CD4-positive, CD25-positive, alpha-beta regulatory T cell (primary cell): ENCODE results near the gene PARD6B. TPM values are rescaled to one million over a fixed set of nuclear protein-coding genes. Genes with fewer than 3 reads are reported as not detected.
"Not testable (repeated sequence)": the region's sequence is repeated elsewhere in the genome, so short reads cannot be mapped to it uniquely, and the experiment has no call there.

Experiments used
- ATAC-seq, 2 donors: fragments of 150-1000 bp; cut with Tn5 transposase; one replicate each; pipeline ENCODE4 v1.10.0; 2021; ENCODE audit warnings: low read depth in 2 of 2, moderate number of reproducible peaks in 2 of 2, moderate library complexity in 1 of 2
- DNase-seq, 3 donors: peaks; one replicate each; pipeline versions ENCODE4 v3.0.0 to v3.0.0-alpha.2; 2012 to 2022; ENCODE audit warnings: mixed read lengths in 1 of 3
- H3K27ac ChIP-seq: one replicate; pipeline ENCODE4 v1.7.0; 2013; ENCODE audit warnings: mild to moderate bottlenecking, low read length; ENCODE audit not compliant: insufficient read depth, poor library complexity, severe bottlenecking
- H3K27me3 ChIP-seq: one replicate; pipeline ENCODE4 v1.7.0; 2013; ENCODE audit warnings: low read length; ENCODE audit not compliant: control insufficient read depth, insufficient read depth
- H3K36me3 ChIP-seq: one replicate; pipeline ENCODE4 v1.7.0; 2013; ENCODE audit warnings: mild to moderate bottlenecking, low read length, moderate library complexity; ENCODE audit not compliant: control insufficient read depth, insufficient read depth
- H3K4me1 ChIP-seq: 2 replicates; pipeline ENCODE4 v1.7.0; 2013; ENCODE audit warnings: mild to moderate bottlenecking, low read length; ENCODE audit not compliant: insufficient read depth, control insufficient read depth, poor library complexity, severe bottlenecking
- H3K4me3 ChIP-seq: one replicate; pipeline ENCODE4 v1.7.0; 2013; ENCODE audit warnings: low read depth, mild to moderate bottlenecking, low read length, moderate library complexity
- H3K9me3 ChIP-seq, 2 experiments: 1 replicate in 1 of 2; 2 replicates in 1 of 2; pipeline ENCODE4 v1.7.0; 2013; ENCODE audit warnings: low read length in 2 of 2, mild to moderate bottlenecking in 1 of 2, moderate library complexity in 1 of 2; ENCODE audit not compliant: control insufficient read depth in 2 of 2
- H3K27ac Mint-ChIP-seq, 3 donors: one replicate each; pipeline ENCODE4 v1.8.0; 2020 to 2022; ENCODE audit warnings: mild to moderate bottlenecking in 3 of 3, mixed read lengths in 3 of 3, moderate library complexity in 2 of 3
- H3K27me3 Mint-ChIP-seq: one replicate; pipeline ENCODE4 v1.8.0; 2022; ENCODE audit warnings: mild to moderate bottlenecking, mixed read lengths
- H3K36me3 Mint-ChIP-seq: one replicate; pipeline ENCODE4 v1.8.0; 2020; ENCODE audit warnings: mixed read lengths
- H3K4me1 Mint-ChIP-seq, 4 donors: one replicate each; pipeline ENCODE4 v1.8.0; 2020 to 2022; ENCODE audit warnings: mixed read lengths in 4 of 4, mild to moderate bottlenecking in 1 of 4
- H3K4me3 Mint-ChIP-seq, 4 donors: one replicate each; pipeline ENCODE4 v1.8.0; 2020 to 2022; ENCODE audit warnings: mild to moderate bottlenecking in 4 of 4, mixed read lengths in 4 of 4, moderate library complexity in 3 of 4
- H3K9me3 Mint-ChIP-seq, 7 donors: one replicate each; pipeline ENCODE4 v1.8.0; 2020 to 2022; ENCODE audit warnings: mixed read lengths in 7 of 7, mild to moderate bottlenecking in 3 of 7, moderate library complexity in 2 of 7
- polyA plus RNA-seq, 4 donors: library from polyadenylated mRNA; unstranded; fragments of 300-500 nt; fragmentation: Illumina TruSeq; gene quantifications; one replicate each; pipeline ENCODE4 v1.2.3, GENCODE V29; 2021
- total RNA-seq: library from RNA; stranded (reverse); gene quantifications from one replicate; pipeline ENCODE4 v1.2.3, GENCODE V29; 2022

PARD6B gene
- total and polyA plus RNA-seq, 5 donors from 2014 or later = 0.79 to 5.0 (median 1.2) TPM

GRCh38 chr20:50762045-50762422, 30.7 kb downstream of the PARD6B start:
- no peak overlapping the region for H3K4me3 ChIP-seq
- no peak overlapping the region for H3K4me3 Mint-ChIP-seq
- no peak overlapping the region for H3K27ac ChIP-seq
- no peaks in the 10 kb centered on the region for H3K4me1 ChIP-seq
- peaks cover 7% of the 10 kb centered on the region for H3K27me3 Mint-ChIP-seq
- H3K36me3 ChIP-seq = no peaks in the 10 kb centered on the region
- H3K27me3 ChIP-seq = no peaks in the 10 kb centered on the region
- DNase-seq (no peak), ATAC-seq (no peak)
- no peaks in the 10 kb centered on the region for H3K36me3 Mint-ChIP-seq
- no peaks in the 10 kb centered on the region for H3K9me3 Mint-ChIP-seq
- H3K9me3 ChIP-seq = no peaks in the 10 kb centered on the region
- H3K4me1 Mint-ChIP-seq = no peaks in the 10 kb centered on the region
- H3K27ac Mint-ChIP-seq = no peak overlapping the region

GRCh38 chr20:50762435-50763220, 31.2 kb downstream of the PARD6B start:
- Mint-ChIP-seq H3K4me3 (no peak overlapping the region), H3K36me3 (no peaks in the 10 kb centered on the region), H3K9me3 (no peaks in the 10 kb centered on the region), H3K27me3 (peaks cover 12% of the 10 kb centered on the region), H3K27ac (no peak overlapping the region), H3K4me1 (no peaks in the 10 kb centered on the region)
- Histone ChIP-seq H3K9me3 (no peaks in the 10 kb centered on the region), H3K27ac (no peak overlapping the region), H3K27me3 (no peaks in the 10 kb centered on the region), H3K36me3 (no peaks in the 10 kb centered on the region), H3K4me1 (no peaks in the 10 kb centered on the region), H3K4me3 (no peak overlapping the region)
- ATAC-seq (no peak), DNase-seq (no peak)

- H3K27me3 Mint-ChIP-seq = peaks cover 12% of the 10 kb centered on the region
Observed at GRCh38 chr20:50763550-50764458, 32.4 kb downstream of the PARD6B start.

GRCh38 chr20:50765251-50765650, 33.9 kb downstream of the PARD6B start:
- H3K4me1 ChIP-seq, ATAC-seq, H3K9me3 Mint-ChIP-seq, DNase-seq, H3K4me3 Mint-ChIP-seq, H3K27ac ChIP-seq, H3K36me3 Mint-ChIP-seq, H3K4me3 ChIP-seq, H3K4me1 Mint-ChIP-seq, H3K9me3 ChIP-seq, H3K36me3 ChIP-seq, H3K27me3 ChIP-seq, H3K27me3 Mint-ChIP-seq, H3K27ac Mint-ChIP-seq: not testable (repeated sequence)

More at GRCh38 chr20:50763550-50764458, 32.4 kb downstream of the PARD6B start:
- not testable (repeated sequence) for H3K27ac Mint-ChIP-seq, H3K9me3 Mint-ChIP-seq, H3K9me3 ChIP-seq, H3K27me3 ChIP-seq, H3K4me1 Mint-ChIP-seq, H3K4me3 ChIP-seq, H3K4me1 ChIP-seq, DNase-seq, H3K36me3 ChIP-seq, H3K27ac ChIP-seq, ATAC-seq, H3K36me3 Mint-ChIP-seq, H3K4me3 Mint-ChIP-seq

GRCh38 chr20:50765674-50766073, 34.3 kb downstream of the PARD6B start:
- no peak overlapping the region for H3K4me3 Mint-ChIP-seq
- H3K27me3 ChIP-seq = no peaks in the 10 kb centered on the region
- no peak overlapping the region for H3K4me3 ChIP-seq
- peaks cover 7% of the 10 kb centered on the region for H3K27me3 Mint-ChIP-seq
- ATAC-seq (no peak), DNase-seq (no peak)
- H3K4me1 ChIP-seq = no peaks in the 10 kb centered on the region
- no peaks in the 10 kb centered on the region for H3K9me3 Mint-ChIP-seq
- no peak overlapping the region for H3K27ac Mint-ChIP-seq
- no peak overlapping the region for H3K27ac ChIP-seq
- H3K4me1 Mint-ChIP-seq = no peaks in the 10 kb centered on the region
- H3K36me3 Mint-ChIP-seq = no peaks in the 10 kb centered on the region
- H3K36me3 ChIP-seq = no peaks in the 10 kb centered on the region
- no peaks in the 10 kb centered on the region for H3K9me3 ChIP-seq

- DNase-seq, H3K4me1 Mint-ChIP-seq, H3K27me3 ChIP-seq, ATAC-seq, H3K27me3 Mint-ChIP-seq, H3K36me3 ChIP-seq, H3K4me3 ChIP-seq, H3K4me1 ChIP-seq, H3K9me3 Mint-ChIP-seq, H3K36me3 Mint-ChIP-seq, H3K4me3 Mint-ChIP-seq, H3K27ac ChIP-seq, H3K9me3 ChIP-seq, H3K27ac Mint-ChIP-seq: not testable (repeated sequence)
Observed at GRCh38 chr20:50766955-50767809, 35.8 kb downstream of the PARD6B start.

GRCh38 chr20:50768991-50769390, 37.6 kb downstream of the PARD6B start:
- H3K4me1 ChIP-seq, H3K27me3 Mint-ChIP-seq, H3K36me3 Mint-ChIP-seq, H3K9me3 ChIP-seq, H3K27me3 ChIP-seq, H3K4me1 Mint-ChIP-seq, DNase-seq, H3K9me3 Mint-ChIP-seq, ATAC-seq, H3K4me3 ChIP-seq, H3K27ac ChIP-seq, H3K4me3 Mint-ChIP-seq, H3K27ac Mint-ChIP-seq, H3K36me3 ChIP-seq: not testable (repeated sequence)
